Lower leg skin (tissue), 4 donors: Measurements from ENCODE around the gene PACSIN2. TPM values are rescaled to one million over a fixed set of nuclear protein-coding genes. Genes with fewer than 3 reads are reported as not detected.

Experiments used
- DNase-seq, 2 donors: peaks; one replicate each; pipeline ENCODE4 v3.0.0-alpha.2; 2019; ENCODE audit warnings: low spot score in 2 of 2
- H3K4me3 ChIP-seq: fragments of 200-600 bp; sonication (generic); 2 replicates; pipeline ENCODE4 v1.5.1; 2017; ENCODE audit warnings: mild to moderate bottlenecking, low read depth; ENCODE audit not compliant: poor library complexity, severe bottlenecking
- CTCF ChIP-seq, 3 donors: fragments of 450-650 bp; IDR thresholded peaks; one replicate each; pipeline ENCODE4 v1.5.1; 2016; ENCODE audit warnings: antibody characterized with exemption in 3 of 3, mild to moderate bottlenecking in 3 of 3, moderate library complexity in 2 of 3
- POLR2A ChIP-seq, 2 donors: fragments of 450-650 bp; IDR thresholded peaks; one replicate each; pipeline ENCODE4 v1.6.1; 2016 to 2017; ENCODE audit warnings: antibody characterized with exemption in 2 of 2, mild to moderate bottlenecking in 1 of 2, moderate library complexity in 1 of 2
- WGBS, 2 donors: methylation state at CpG; one replicate each; pipeline ENCODE4 v1.1.5; 2018; 5-methylcytosine and 5-hydroxymethylcytosine counted together
- intact Hi-C: fragments of 100-400 bp; cut with DNase I; formaldehyde crosslinking; loops from one replicate; pipeline ENCODE4 v1.15.0; 2023; ENCODE audit warnings: low total_unique reads
- total RNA-seq, 4 donors: library from RNA; depleted of rRNA; stranded (reverse); fragments of >200 nt; gene quantifications; one replicate each; pipeline ENCODE4 v1.1.0, GENCODE V29; 2016

The PACSIN2 gene
- total RNA-seq, 4 donors from 2014 or later = 46.3 to 88.8 (median 58.2) TPM

GRCh38 chr22:43005106-43005505 lies 9.8 kb downstream of the PACSIN2 start:
- no peak for DNase-seq
- H3K4me3 ChIP-seq = no peak overlapping the region
- intact Hi-C loops = no loop called here
- TF ChIP-seq POLR2A (IDR thresholded peaks at IDR 0.05) (no peak), CTCF (IDR thresholded peaks at IDR 0.05) (no peak)
- WGBS, 2 donors = 74 to 78% methylated on average over 2 of the region's 2 CpGs

GRCh38 chr22:43004362-43005035 lies 10.4 kb downstream of the PACSIN2 start:
- H3K4me3 ChIP-seq = no peak overlapping the region
- no peak for DNase-seq
- intact Hi-C loops = no loop called here
- no peak for TF ChIP-seq CTCF (IDR thresholded peaks at IDR 0.05)
- no peak for TF ChIP-seq POLR2A (IDR thresholded peaks at IDR 0.05)
- 51 to 63% methylated on average over 13 of the region's 13 CpGs for WGBS, 2 donors

GRCh38 chr22:43002202-43002586 lies 12.8 kb downstream of the PACSIN2 start:
- no peak for TF ChIP-seq CTCF (IDR thresholded peaks at IDR 0.05)
- no peak for TF ChIP-seq POLR2A (IDR thresholded peaks at IDR 0.05)
- intact Hi-C loops = no loop called here
- no peak for DNase-seq
- WGBS, 2 donors = 52 to 53% methylated on average over 5 of the region's 5 CpGs
- no peak overlapping the region for H3K4me3 ChIP-seq

- 45 to 66% methylated on average over 2 to 3 of the region's 3 CpGs for WGBS, 2 donors
- no peak for TF ChIP-seq CTCF (IDR thresholded peaks at IDR 0.05)
- no peak for TF ChIP-seq POLR2A (IDR thresholded peaks at IDR 0.05)
- H3K4me3 ChIP-seq = no peak overlapping the region
- no peak for DNase-seq
- intact Hi-C loops = no loop called here
Observed at GRCh38 chr22:43001271-43002201, 13.4 kb downstream of the PACSIN2 start.

- TF ChIP-seq CTCF (IDR thresholded peaks at IDR 0.05) (no peak), POLR2A (IDR thresholded peaks at IDR 0.05) (no peak)
- H3K4me3 ChIP-seq = no peak overlapping the region
- no peak for DNase-seq
- WGBS, 2 donors = 71 to 78% methylated on average over 8 of the region's 8 CpGs
- intact Hi-C loops = no loop called here
Observed at GRCh38 chr22:43000441-43001175, 14.3 kb downstream of the PACSIN2 start.
